SIG-M5 treated with dmso at 0.1 percent for 504 hours (cell line): ENCODE data around the gene PEX11A.
A peak's percentile ranks its signal among the peaks of the same experiment; 100 is the strongest.
"Not testable (repeated sequence)": the region's sequence is repeated elsewhere in the genome, so short reads cannot be mapped to it uniquely, and the experiment has no call there.

Source experiments
- DNase-seq: peaks from one replicate; lab custom pipeline; 2025; ENCODE audit not compliant: unreplicated experiment; lab: John Stamatoyannopoulos, UW

PEX11A gene, protein sequence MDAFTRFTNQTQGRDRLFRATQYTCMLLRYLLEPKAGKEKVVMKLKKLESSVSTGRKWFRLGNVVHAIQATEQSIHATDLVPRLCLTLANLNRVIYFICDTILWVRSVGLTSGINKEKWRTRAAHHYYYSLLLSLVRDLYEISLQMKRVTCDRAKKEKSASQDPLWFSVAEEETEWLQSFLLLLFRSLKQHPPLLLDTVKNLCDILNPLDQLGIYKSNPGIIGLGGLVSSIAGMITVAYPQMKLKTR

DNA sequence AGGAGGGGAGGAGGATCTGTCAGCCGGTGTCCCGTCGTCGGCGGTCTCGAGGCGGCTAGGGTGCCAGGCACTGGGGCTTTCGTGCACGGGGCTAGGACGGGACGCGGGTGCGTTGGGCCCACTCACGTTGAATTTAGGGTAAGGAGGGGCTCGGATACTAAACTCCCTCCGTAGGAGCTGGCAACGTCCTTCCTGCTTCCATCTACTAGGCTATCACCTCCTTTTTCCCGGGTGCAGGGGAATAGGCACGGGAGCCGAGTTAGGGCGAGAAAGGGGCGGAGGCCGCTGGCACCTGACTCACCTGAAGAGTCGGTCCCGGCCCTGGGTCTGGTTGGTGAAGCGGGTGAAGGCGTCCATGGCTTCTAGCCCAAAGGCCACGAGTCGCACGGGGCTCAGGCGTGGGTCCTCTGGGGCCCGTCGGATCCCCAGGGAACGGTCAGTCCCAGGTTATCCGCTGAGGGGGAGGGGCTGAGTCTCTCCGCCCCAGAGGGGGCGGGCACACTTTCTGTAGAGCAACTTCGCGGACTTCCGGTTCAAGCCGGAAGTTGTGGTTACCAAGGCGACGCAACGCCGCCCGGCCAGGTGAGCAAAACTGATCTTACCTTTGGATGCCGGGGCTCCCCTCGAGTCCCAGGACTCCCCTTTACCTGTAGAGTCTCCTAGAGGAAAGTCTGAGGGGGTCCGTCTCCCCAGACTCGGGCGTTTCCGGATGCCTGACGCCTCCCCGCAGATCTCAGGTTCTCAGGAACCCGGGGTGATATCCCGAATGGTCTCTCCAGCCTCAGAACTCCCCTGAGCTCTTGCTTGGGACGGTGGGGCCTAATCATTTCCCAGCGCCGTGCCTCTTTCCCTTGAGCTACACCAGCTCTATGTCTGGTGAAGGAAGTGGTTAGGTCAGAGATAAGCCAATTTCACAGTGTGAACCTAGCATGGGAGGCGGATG, at the start of gene PEX11A, which contains the start of gene WDR93:
PEX11A (minus strand) TSS at position 479 of the 943 bp plus-strand sequence; CDS start at position 357, 122 bp downstream.
WDR93 (plus strand) TSS at position 536 of the 943 bp plus-strand sequence. CDS start 10,936 bp downstream, outside the sequence.
- DNase-seq, result peak; percentile 55

- DNase-seq, result peak; percentile 58
Measured at GRCh38 chr15:89740137-89740536, 49.6 kb upstream of the PEX11A start.

DNA sequence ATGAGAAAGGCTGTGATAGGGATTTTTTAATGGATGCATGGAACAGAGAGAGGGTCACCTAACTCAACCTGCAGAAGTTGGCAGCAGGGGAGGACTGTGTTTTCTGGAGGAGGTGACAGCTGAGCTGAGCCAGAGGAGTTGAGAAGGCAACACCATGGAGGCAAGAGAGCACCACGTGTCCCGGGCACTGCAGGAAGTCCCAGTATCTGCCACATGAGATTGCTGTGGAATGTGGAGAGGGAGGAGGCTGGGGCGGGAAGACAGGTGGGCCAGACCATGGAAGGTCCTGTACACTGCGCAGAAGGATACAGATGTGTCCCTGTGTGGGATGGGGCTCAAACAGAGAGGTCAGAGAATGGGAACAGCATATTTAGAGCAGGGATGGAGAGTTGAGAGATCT, 45.2 kb upstream of the PEX11A start:
- DNase-seq, result no peak

- DNase-seq, result no peak
Measured at GRCh38 chr15:89732451-89733172, 42.1 kb upstream of the PEX11A start.

DNA sequence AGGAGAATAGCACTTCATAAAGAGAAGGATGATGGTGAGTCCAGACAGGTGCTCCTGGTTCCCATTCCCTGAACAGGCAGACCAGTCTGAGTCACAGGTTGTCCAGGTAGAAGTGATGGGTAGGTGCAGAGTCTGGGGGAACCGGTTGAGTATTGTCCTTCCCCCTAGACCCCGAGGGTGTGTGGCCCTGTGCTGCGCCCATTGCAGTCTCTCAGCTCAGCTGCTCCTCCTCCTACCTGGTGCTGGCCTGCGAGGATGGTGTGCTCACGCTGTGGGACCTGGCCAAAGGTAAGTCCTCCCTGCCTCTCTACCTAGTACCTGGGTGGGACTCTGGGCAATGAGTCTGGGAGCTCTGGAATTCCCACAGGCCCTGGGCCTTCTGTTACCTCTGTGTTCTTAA, 40.7 kb upstream of the PEX11A start:
- DNase-seq, result no peak

DNA sequence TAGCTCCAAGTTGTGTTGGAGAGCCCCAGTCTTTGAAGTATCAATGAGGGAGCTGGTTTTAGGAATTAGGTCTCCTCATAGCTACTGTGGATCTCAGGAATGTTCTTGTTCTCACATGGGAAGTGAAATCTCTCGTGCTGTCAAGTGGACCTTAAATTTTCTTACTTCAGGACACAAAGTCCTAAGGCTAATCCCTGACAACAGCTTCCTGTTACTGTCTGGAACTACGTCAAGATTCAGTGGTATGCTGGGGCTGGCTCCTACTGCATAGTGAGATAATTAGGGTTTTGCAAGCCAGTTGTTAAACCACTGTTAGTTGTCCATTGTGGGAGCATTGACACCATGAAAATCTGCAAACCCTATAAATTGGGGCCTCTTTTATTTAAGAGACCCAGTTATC, 37.7 kb upstream of the PEX11A start:
- DNase-seq, result no peak

DNA sequence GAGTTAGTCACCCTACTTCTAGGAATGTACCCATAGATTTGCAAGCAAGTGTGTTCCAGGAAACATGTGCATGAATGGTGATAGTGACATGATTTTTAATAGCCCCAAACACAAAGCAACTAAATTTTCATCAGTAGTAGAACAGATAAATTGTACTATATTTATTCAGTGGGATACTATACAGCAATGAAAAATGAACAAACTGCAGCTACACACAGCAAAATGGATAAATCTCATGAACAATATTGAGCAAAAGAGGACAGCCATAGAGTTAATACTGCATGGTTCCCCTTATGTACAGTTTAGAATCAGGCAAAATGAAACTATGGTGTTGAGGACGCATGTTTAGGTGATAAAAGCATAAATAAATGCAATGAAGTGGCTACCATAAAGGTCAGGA, 34.5 kb upstream of the PEX11A start:
- DNase-seq, result no peak

DNA sequence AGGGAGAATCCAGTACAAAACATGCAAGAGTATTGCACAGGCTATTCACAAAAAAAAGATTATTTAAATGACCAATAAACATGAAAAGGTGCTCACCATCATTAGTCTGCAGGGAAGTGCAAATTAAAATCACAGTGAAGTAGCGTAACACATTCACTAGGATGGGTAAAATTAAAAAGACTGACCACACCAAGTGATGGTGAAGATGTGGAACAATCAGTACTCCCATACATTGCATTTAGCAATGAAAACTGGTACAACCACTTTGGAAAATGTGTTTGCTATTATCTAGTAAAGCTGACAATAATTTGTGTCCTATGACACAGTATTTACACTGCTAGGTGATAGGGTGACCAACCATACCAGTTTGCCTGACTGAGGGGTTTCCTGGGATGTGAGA, 34.1 kb upstream of the PEX11A start:
- DNase-seq, result no peak

DNA sequence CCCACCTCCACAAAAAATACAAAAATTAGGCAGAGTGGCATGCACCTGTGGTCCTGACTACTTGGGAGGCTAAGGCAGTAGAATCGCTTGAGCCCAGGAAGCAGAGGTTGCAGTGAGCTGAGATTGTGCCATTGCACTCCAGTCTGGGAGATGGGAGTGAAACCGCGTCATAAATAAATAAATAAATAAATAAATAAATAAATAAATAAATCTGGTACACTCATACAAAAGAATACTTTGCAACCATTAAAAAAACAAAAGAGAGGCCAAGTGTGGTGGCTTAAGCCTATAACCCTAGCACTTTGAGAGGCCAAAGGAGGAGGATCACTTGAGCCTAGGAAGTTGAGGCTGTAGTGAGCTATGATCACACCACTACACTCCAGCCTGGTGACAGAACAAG, 32.5 kb upstream of the PEX11A start:
- DNase-seq, result no peak

DNA sequence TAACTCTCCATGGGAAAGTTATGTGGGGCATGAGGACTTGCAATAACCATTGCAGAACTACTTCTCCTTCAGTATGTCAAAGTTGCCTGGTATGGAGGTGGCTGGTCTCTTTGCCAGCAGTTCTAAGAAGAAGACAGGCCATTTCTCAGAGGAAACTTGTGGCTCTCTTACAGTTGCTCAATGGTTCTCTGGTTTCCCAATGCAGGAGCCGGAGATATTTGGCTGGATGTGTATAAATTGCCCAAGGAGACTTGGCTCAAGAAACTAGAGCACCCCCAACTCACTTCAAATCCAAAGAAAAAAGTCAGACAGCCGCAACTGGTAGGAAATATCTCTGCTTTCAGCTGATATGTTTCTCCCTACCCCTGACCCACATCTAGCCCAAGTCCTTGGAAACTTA, 24.2 kb upstream of the PEX11A start:
- DNase-seq, result no peak

DNA sequence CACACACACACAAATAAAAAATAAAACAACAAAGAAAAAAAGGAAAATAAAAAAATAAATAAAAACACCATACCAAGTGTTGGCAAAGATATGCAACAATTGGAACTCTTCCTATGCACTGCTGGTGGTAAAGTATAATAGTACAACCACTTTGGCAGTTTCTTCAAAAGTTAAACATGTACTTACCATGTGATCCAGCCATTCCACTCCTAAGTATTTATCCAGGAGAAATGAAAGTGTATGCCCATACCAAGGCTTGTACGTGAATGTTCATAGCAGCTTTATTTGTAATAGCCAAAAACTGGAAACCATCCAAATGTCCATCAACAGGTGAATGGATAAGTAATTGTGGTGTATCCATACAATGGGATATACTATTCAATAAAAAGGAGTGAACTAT, 17.0 kb upstream of the PEX11A start:
- DNase-seq, result no peak

- DNase-seq, result no peak
Measured at GRCh38 chr15:89704411-89704810, 13.9 kb upstream of the PEX11A start.

DNA sequence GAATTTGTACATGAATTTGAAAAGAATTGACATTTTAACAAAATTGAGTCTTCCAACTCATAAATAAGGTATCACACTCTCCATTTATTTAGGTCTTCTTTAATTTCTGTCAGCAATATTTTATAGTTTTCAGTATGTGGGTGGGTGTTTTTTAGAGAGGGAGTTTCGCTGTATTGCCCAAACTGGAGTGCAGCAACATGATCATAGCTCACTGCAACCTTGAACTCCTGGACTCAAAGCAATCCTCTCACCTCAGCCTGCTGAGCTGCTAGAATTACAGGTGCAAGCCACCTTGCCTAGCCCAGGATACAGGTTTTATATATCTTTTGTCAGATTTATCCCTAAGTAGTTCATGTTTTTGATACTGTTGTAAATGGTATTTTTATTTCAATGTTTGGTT, 4.6 kb upstream of the PEX11A start:
- DNase-seq, result no peak

DNA sequence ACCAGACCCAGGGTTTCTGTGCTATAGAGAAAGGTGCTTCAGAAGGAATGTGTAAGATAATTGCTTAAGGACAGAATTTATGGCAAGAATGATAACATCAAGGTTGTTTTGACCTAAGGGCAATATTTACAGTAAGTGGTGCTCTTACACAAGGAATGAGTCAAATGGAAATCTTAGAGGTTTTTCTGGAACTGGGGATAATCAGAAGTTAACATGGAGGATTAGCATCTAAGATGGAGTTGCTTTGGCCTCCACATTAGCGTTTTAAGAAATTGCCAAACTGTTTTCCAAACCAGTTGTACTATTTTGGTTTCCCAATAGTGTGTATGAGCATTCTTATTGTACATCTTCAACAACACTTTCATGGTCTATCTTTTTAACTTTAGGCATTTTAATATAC, 3.1 kb upstream of the PEX11A start:
- no peak for DNase-seq

- no peak for DNase-seq
Measured at GRCh38 chr15:89693091-89693490, 2.5 kb upstream of the PEX11A start.

GRCh38 chr15:89689930-89690275, 651 bp downstream of the PEX11A start:
- not testable (repeated sequence) for DNase-seq

- no peak for DNase-seq
Measured at GRCh38 chr15:89686522-89686921, 4.0 kb downstream of the PEX11A start.

GRCh38 chr15:89685995-89686394, 4.6 kb downstream of the PEX11A start:
- DNase-seq, result no peak

DNA sequence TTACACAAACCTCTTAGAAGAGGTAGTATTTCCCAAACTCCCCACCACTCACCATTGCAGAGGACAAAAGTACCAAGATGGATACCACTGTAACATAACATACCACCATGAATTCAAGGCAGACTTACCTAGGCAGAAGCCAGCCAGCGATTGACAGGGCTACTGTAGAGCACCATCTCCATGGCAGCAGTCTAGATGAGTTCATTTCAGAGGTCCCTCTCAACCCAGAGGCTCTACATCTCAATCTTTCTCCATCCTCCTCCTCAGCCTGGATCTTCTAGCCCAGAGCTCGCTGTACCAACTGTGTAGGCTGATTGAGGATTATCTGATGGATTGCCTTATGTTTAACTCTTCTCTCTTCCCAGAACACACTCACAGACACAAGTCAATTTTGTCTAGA, 9.4 kb downstream of the PEX11A start:
- DNase-seq, result no peak

GRCh38 chr15:89680282-89680873, 10.2 kb downstream of the PEX11A start:
- no peak for DNase-seq

- DNase-seq, result no peak
Measured at GRCh38 chr15:89679212-89679611, 11.3 kb downstream of the PEX11A start, which contains the start of gene PLIN1. Gene PLIN1 (minus strand): TSS chr15:89679367. CDS start chr15:89677489, 1,878 bp downstream.
